ENCODE data around the gene GRAMD1C.
"Not testable (repeated sequence)": the region's sequence is repeated elsewhere in the genome, so short reads cannot be mapped to it uniquely, and the experiment has no call there.

Gene GRAMD1C

GRCh38 chr3:113847664-113848461 is 9.3 kb downstream of the GRAMD1C start:
- DNase-seq (ENCODE audit: low read depth), result no peak
- TF ChIP-seq CTCF (IDR thresholded peaks at IDR 0.05; ENCODE audit: control insufficient read depth, insufficient read depth, low read depth, low read length, missing control alignments), result no peak
- no peak overlapping the region for H3K4me3 ChIP-seq (ENCODE audit: control insufficient read depth, low read depth, low read length)

GRCh38 chr3:113849071-113849470 is 10.5 kb downstream of the GRAMD1C start:
- not testable (repeated sequence) for H3K4me3 ChIP-seq (ENCODE audit: control insufficient read depth, low read depth, low read length); DNase-seq (ENCODE audit: low read depth)

GRCh38 chr3:113849841-113850240 is 11.3 kb downstream of the GRAMD1C start:
- DNase-seq (ENCODE audit: low read depth); H3K4me3 ChIP-seq (ENCODE audit: control insufficient read depth, low read depth, low read length): not testable (repeated sequence)

- not testable (repeated sequence) for DNase-seq (ENCODE audit: low read depth); H3K4me3 ChIP-seq (ENCODE audit: control insufficient read depth, low read depth, low read length)
Observed at GRCh38 chr3:113850391-113850790, 11.8 kb downstream of the GRAMD1C start.

- no peak overlapping the region for H3K4me3 ChIP-seq (ENCODE audit: control insufficient read depth, low read depth, low read length)
- no peak for DNase-seq (ENCODE audit: low read depth)
- TF ChIP-seq CTCF (IDR thresholded peaks at IDR 0.05; ENCODE audit: control insufficient read depth, insufficient read depth, low read depth, low read length, missing control alignments), result no peak
Observed at GRCh38 chr3:113852506-113852905, 13.9 kb downstream of the GRAMD1C start.

GRCh38 chr3:113867506-113867905 is 28.9 kb downstream of the GRAMD1C start:
- TF ChIP-seq CTCF (IDR thresholded peaks at IDR 0.05; ENCODE audit: control insufficient read depth, insufficient read depth, low read depth, low read length, missing control alignments), result no peak
- DNase-seq (ENCODE audit: low read depth), result no peak
- H3K4me3 ChIP-seq (ENCODE audit: control insufficient read depth, low read depth, low read length), result no peak overlapping the region

GRCh38 chr3:113873293-113873692 is 34.7 kb downstream of the GRAMD1C start:
- no peak for TF ChIP-seq CTCF (IDR thresholded peaks at IDR 0.05; ENCODE audit: control insufficient read depth, insufficient read depth, low read depth, low read length, missing control alignments)
- H3K4me3 ChIP-seq (ENCODE audit: control insufficient read depth, low read depth, low read length), result no peak overlapping the region
- DNase-seq (ENCODE audit: low read depth), result no peak

GRCh38 chr3:113873814-113874526 is 35.4 kb downstream of the GRAMD1C start:
- no peak for TF ChIP-seq CTCF (IDR thresholded peaks at IDR 0.05; ENCODE audit: control insufficient read depth, insufficient read depth, low read depth, low read length, missing control alignments)
- H3K4me3 ChIP-seq (ENCODE audit: control insufficient read depth, low read depth, low read length), result no peak overlapping the region
- DNase-seq (ENCODE audit: low read depth), result no peak

Data from AG09309 (cell line).